ENCODE measurements around the gene CPLX3. TPM values are rescaled to one million over a fixed set of nuclear protein-coding genes. Genes with fewer than 3 reads are reported as not detected.

CPLX3 gene
- total and polyA plus RNA-seq, 10 of the 15 experiments (the other 5 are each of a cell fraction or from before 2014, with no cell fraction given) = 0.02 to 0.04 TPM; not detected in 8

GRCh38 chr15:74787251-74788041 is 39.0 kb upstream of the CPLX3 start (continued):
- TF ChIP-seq IRF3 (IDR thresholded peaks at IDR 0.05) (no peak), PAX5 (IDR thresholded peaks at IDR 0.05; ENCODE audit: borderline replicate concordance, low read depth, low read length) (peak; percentile 76), ZNF592 (IDR thresholded peaks at IDR 0.05) (no peak), RELA (IDR thresholded peaks at IDR 0.05; ENCODE audit: borderline replicate concordance, partially characterized antibody) (peak; percentile 11), EZH2 (IDR thresholded peaks at IDR 0.05; ENCODE audit: borderline replicate concordance, control insufficient read depth, low read depth, low read length) (no peak), LARP7 (IDR thresholded peaks at IDR 0.05) (peak; percentile 67; the same call in 1 of the 2 replicates), IRF5 (IDR thresholded peaks at IDR 0.05; ENCODE audit: borderline replicate concordance) (no peak), SIN3A (IDR thresholded peaks at IDR 0.05; ENCODE audit: low read depth, low read length) (peak; percentile 69), REST (IDR thresholded peaks at IDR 0.05; ENCODE audit: low read depth, low read length) (0 out of 2 replicates have a peak, but pooled peaks have one; percentile 36), E2F8 (IDR thresholded peaks at IDR 0.05; ENCODE audit: low read depth, partially characterized antibody) (peak; percentile 37), NR2C1 (IDR thresholded peaks at IDR 0.05) (no peak), NFYB (IDR thresholded peaks at IDR 0.05; ENCODE audit: insufficient read depth, low read depth, low read length) (0 out of 2 replicates have a peak, but pooled peaks have one; percentile 12), MXI1 (IDR thresholded peaks at IDR 0.05; ENCODE audit: low read depth, low read length) (peak; percentile 80)

Data from GM12878 (cell line).